LNCAP (cell line): ENCODE results near the gene CCSAP.

Experiments
- TF ChIP-seq, protein P1 (sequence below): fragments of 450-650 bp; IDR thresholded peaks from 2 replicates; pipeline ENCODE4 v1.5.1; 2017; ENCODE audit warnings: mild to moderate bottlenecking

Gene CCSAP

DNA sequence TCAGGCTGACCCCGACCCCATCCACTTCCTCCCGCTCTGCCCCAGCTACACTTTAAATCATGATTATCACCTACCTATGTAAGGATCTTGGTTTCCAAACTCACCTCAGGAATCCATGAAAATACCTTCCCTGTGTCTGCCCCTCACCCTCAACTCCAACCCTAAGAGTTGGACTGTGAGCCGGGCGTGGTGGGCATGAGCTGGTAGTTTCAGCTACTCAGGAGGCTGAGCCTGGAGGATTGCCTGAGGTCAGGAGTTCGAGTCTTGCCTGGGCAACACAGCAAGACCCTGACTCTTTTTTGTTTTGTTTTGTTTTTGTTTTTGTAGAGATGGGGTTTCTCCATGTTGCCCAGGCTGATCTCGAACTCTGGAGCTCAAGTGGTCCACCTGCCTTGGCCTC lies 30.5 kb upstream of the CCSAP start:
- TF ChIP-seq, protein P1, sequence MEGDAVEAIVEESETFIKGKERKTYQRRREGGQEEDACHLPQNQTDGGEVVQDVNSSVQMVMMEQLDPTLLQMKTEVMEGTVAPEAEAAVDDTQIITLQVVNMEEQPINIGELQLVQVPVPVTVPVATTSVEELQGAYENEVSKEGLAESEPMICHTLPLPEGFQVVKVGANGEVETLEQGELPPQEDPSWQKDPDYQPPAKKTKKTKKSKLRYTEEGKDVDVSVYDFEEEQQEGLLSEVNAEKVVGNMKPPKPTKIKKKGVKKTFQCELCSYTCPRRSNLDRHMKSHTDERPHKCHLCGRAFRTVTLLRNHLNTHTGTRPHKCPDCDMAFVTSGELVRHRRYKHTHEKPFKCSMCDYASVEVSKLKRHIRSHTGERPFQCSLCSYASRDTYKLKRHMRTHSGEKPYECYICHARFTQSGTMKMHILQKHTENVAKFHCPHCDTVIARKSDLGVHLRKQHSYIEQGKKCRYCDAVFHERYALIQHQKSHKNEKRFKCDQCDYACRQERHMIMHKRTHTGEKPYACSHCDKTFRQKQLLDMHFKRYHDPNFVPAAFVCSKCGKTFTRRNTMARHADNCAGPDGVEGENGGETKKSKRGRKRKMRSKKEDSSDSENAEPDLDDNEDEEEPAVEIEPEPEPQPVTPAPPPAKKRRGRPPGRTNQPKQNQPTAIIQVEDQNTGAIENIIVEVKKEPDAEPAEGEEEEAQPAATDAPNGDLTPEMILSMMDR: no peak

DNA sequence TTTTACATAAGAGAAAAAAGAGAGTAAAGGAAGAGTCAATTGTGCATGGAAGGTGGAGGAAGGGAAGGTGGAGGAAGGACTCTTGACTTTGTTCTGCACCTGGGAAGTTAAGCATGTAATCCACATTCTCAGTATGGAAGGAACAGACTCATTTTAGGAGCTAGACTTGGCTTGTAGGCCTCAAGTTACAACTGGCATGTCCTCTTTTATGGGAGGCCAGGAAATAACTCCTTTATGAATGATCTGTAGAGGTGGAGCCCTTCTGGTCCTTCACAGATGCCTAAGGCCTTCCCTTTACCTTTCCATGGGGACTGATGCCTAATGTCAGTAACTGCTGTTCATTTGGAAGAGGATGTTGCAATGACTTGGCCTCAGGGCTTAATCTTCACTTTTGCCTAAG lies 29.4 kb upstream of the CCSAP start:
- TF ChIP-seq, protein P1: no peak

DNA sequence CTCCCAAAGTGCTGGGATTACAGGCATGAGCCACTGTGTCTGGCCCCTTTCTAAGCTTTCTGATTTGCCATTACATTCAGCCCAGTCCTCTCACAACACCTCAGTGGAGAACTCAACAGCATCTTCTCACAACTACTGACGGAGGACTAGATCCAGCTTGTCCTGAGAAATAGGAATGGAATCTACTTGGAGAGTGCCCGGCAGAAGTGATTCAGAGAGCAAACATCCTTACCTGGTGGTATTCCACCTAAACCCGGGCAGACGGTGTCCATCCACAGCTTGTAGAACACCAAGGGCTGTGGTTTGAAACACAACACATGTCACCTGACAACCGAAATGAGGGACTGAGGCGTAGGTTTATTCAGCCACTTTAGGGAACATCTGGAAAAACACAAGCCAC lies 28.8 kb upstream of the CCSAP start:
- TF ChIP-seq, protein P1: no peak

DNA sequence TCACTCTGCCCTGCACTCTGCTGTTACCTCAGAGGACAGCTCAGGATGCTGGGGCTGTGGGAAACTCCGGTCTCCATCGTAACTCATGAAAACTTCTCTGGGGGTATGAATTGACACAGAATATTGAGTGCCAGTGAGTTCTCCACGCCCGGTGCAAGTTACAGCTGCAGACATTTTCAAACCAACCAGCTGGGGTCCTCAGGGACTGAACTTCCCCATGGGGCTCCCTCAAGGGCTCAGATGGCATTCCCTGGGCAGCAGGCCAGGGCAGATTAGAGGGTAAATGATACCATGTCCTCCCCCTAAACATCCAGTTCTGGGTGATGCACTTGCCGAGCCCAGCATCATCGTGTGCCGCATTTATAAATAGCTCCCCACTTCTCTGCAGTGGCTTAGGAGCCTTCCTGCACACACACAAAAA lies 27.8 kb upstream of the CCSAP start:
- TF ChIP-seq, protein P1: no peak

DNA sequence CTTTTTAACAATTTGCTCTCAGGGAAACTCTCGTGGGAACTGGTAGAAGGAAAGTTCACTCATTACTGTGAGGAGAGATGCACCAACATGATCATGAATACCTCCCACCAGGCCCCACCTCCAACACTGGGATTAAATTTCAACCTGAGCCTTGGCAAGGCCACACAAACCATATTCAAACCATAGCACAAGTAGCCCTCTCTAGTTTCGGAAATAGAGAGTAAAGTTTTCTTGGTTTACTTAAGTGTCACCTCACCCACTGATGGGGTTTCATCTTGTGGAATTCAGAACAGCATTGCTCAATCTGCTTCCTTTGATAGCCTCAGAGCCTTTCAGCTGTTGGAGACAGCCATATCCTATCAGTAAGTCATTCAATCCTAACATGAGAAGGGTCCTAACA lies 25.5 kb upstream of the CCSAP start:
- TF ChIP-seq, protein P1: no peak

DNA sequence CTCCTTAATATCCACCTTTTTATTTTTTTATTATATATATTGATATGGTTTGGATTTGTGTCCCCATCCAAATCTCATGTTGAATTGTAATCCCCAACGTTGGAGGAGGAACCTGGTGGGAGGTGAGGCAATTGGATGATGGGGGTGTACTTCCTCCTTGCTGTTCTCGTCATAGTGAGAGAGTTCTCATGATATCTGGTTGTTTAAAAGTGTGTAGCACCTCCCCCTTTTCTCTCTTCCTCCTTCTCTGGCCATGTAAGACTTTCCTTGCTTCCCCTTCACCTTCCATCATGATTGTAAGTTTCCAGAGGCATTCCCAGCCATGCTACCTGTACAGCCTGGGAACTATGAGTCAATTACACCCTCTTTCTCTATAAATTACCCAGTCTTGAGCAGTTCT lies 22.7 kb upstream of the CCSAP start:
- TF ChIP-seq, protein P1: no peak

DNA sequence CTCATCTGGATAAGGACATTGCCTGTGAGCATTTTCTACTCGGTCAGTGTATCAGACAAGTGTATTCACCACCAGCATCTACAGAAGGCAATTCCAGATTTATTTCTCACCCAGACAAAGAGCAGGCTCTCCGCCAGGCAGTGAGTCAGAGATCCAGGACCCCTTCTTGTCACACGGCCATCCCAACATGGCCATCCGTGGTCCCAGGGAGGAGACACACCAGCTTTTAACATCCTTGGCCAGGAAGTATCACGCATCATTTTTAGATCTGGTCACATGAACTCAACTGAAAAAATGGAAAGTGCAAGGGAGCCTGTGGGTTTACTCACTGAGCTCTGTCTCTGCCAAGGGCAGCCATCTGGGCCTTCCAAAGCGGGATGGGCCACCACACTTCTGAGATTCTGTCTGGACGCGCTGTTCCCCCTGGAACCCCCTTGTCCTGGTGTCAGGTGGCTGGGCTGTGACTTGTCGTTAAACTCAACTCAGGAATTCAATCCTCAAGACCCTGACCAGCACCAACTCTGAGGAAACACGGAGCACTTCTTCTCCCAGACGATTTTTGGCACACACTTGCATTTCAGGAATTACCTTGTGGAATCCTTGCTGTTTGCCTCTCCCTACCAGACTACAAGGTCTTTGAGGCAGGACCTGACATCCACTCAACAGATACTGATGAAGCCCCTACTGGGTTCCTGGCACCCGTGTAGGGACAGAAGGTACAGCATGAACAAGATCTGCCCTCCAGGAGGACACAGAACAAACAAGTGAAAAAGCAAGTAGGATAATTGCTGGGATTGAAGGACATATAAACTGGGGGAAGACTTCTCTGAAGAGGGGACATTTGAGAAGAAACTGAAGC lies 21.6 kb upstream of the CCSAP start:
- TF ChIP-seq, protein P1: no peak
